Common myeloid progenitor, CD34-positive (primary cell): ENCODE data around the gene EPHA3. TPM values are rescaled to one million over a fixed set of nuclear protein-coding genes. Genes with fewer than 3 reads are reported as not detected.

ENCODE experiments used
- CTCF ChIA-PET: fragments of 350-600 bp; sonication (Branson Sonifier 250); formaldehyde crosslinking; loops from one replicate; lab custom pipeline; 2021; ENCODE audit warnings: antibody characterized with exemption; lab: Charles Lee
- POLR2A ChIA-PET: fragments of 350-600 bp; sonication (Branson Sonifier 250); formaldehyde crosslinking; loops from one replicate; lab custom pipeline; 2021; ENCODE audit warnings: antibody characterized with exemption; lab: Charles Lee
- DNase-seq, 3 donors: peaks; one replicate each; pipeline versions ENCODE4 v3.0.0 to v3.0.0-alpha.2; 2013
- H3K27ac ChIP-seq, 2 experiments: 1 replicate in 1 of 2; 2 replicates in 1 of 2; pipeline ENCODE4 v1.7.0; 2013; ENCODE audit warnings: inconsistent platforms in 2 of 2, low read length in 2 of 2, mild to moderate bottlenecking in 2 of 2, low read depth in 1 of 2, moderate library complexity in 1 of 2; ENCODE audit not compliant: severe bottlenecking in 2 of 2, insufficient read depth in 1 of 2, poor library complexity in 1 of 2
- H3K27me3 ChIP-seq, 5 experiments: replicated peaks in 2 of 5; 1 replicate in 3 of 5; 2 replicates in 2 of 5; pipeline versions ENCODE4 v1.6.1 to v1.7.0; 2013; ENCODE audit warnings: low read length in 4 of 5, mild to moderate bottlenecking in 2 of 5, moderate library complexity in 2 of 5, inconsistent platforms in 1 of 5; ENCODE audit not compliant: insufficient read depth in 5 of 5, control insufficient read depth in 4 of 5
- H3K36me3 ChIP-seq, 4 experiments: 1 replicate in 2 of 4; 2 replicates in 2 of 4; pipeline versions ENCODE4 v1.6.1 to v1.7.0; 2013; ENCODE audit warnings: low read length in 3 of 4, control low read depth in 1 of 4, mild to moderate bottlenecking in 1 of 4; ENCODE audit not compliant: control insufficient read depth in 4 of 4, insufficient read depth in 4 of 4
- H3K4me1 ChIP-seq, 4 experiments: 1 replicate in 3 of 4; 2 replicates in 1 of 4; pipeline versions ENCODE4 v1.6.1 to v1.7.1; 2013; ENCODE audit warnings: low read length in 3 of 4, mild to moderate bottlenecking in 3 of 4, control low read depth in 1 of 4, inconsistent platforms in 1 of 4, moderate library complexity in 1 of 4; ENCODE audit not compliant: control insufficient read depth in 4 of 4, insufficient read depth in 4 of 4; ENCODE audit errors: control extremely low read depth in 1 of 4
- H3K4me3 ChIP-seq, 7 experiments: 1 replicate in 4 of 7; 2 replicates in 3 of 7; pipeline versions ENCODE4 v1.5.1 to v1.7.0; 2013; ENCODE audit warnings: mild to moderate bottlenecking in 7 of 7, low read length in 6 of 7, moderate library complexity in 6 of 7, inconsistent platforms in 2 of 7, low read depth in 2 of 7, control low read depth in 1 of 7; ENCODE audit not compliant: insufficient read depth in 4 of 7, control insufficient read depth in 1 of 7; ENCODE audit errors: extremely low read depth in 1 of 7
- H3K9me3 ChIP-seq, 5 experiments: 1 replicate in 4 of 5; 2 replicates in 1 of 5; pipeline versions ENCODE4 v1.6.1 to v1.7.1; 2013; ENCODE audit warnings: low read length in 4 of 5, mild to moderate bottlenecking in 2 of 5, inconsistent platforms in 1 of 5, low read depth in 1 of 5, moderate library complexity in 1 of 5; ENCODE audit not compliant: control insufficient read depth in 4 of 5, insufficient read depth in 2 of 5; ENCODE audit errors: control extremely low read depth in 1 of 5
- WGBS: methylation state at CpG from one replicate; pipeline ENCODE4 v1.1.5; 2013; ENCODE audit not compliant: insufficient coverage; 5-methylcytosine and 5-hydroxymethylcytosine counted together
- polyA plus RNA-seq: library from polyadenylated mRNA; unstranded; fragments of 120-200 nt; gene quantifications from one replicate; pipeline ENCODE4 v1.2.1, GENCODE V29; 2013

Gene EPHA3
- polyA plus RNA-seq = not detected

DNA sequence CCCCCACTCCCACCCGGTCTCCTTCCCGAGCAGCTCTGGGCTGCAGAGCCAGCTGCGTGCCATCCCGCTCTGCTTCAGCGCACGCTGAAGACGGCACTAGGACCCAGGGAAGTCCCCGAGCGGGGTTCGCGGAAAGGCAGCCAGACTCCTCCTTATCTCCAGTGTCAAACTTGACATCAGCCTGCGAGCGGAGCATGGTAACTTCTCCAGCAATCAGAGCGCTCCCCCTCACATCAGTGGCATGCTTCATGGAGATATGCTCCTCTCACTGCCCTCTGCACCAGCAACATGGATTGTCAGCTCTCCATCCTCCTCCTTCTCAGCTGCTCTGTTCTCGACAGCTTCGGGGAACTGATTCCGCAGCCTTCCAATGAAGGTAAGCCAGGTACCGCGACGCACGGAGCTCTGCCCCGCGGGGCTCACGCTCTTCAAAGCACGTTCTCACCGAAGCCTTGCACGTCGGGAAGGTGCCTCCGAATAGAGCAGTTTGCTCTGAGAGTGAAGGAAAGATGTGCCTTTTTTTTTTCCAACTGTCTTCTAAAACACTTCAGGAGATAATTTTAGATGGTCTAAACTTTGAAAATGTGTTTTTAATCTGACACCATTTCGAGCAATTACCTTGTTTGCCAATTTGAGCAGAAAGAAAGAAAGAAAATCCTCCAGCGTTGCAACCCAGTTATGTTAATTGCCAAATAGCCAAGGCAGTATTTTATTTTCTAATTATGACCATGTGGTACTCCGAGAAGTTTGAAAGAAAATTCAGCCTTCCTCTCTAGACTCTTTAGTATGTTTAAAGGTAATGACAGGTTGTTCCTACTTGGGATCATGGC, at the start of gene EPHA3:
EPHA3 (plus strand) TSS at position 161 of the 830 bp plus-strand sequence; CDS start at position 289, 128 bp downstream.
- no peaks in the 10 kb centered on the region for H3K36me3 ChIP-seq
- H3K4me1 ChIP-seq = peaks cover 0 to 13% (median 8%) of the 10 kb centered on the region in 4 experiments
- ChIA-PET CTCF (interaction anchor here (0.6 to 1.9 kb wide), 2 partner anchors 12 to 1711 kb away, joined by 4 to 7 read pairs; no protein-coding TSS in a partner anchor), POLR2A (no interaction called here)
- no peaks in the 10 kb centered on the region for H3K9me3 ChIP-seq
- DNase-seq = peak; percentile 56 to 78 (median 70)
- 4% methylated on average over 16 of the region's 32 CpGs for WGBS
- peak within 1 kb of the TSS in 6 of 7 experiments; percentile 5 to 69 (median 48) for H3K4me3 ChIP-seq
- H3K27me3 ChIP-seq = peaks cover 7 to 47% (median 15%) of the 10 kb centered on the region in 5 experiments
- no peak within 1 kb of the TSS for H3K27ac ChIP-seq

DNA sequence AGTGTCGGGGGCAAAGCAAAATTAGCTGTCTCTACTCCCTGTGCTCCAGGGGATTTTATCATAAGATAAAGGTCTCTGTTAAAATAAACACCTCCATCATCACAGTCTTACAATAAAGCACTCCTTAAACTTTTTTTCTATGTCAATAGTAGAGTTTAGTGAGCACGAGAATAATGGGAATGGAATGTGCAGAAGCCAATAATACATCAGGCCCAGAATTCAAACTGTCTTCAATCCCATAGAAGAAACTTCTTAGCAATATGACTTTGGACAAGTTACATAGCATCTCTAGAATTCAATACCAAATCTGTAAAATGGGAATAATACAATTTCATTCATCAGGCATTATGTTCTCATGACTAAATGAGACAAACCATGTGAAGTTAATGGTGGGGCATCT, 49.0 kb upstream of the EPHA3 start:
- peaks cover 0 to 10% (median 2%) of the 10 kb centered on the region in 4 experiments for H3K4me1 ChIP-seq
- H3K36me3 ChIP-seq = no peaks in the 10 kb centered on the region
- H3K27ac ChIP-seq = no peak overlapping the region
- H3K27me3 ChIP-seq = no peaks in the 10 kb centered on the region
- CTCF ChIA-PET = no interaction called here
- DNase-seq = no peak
- no peaks in the 10 kb centered on the region for H3K9me3 ChIP-seq
- POLR2A ChIA-PET = no interaction called here
- 100% methylated on average over 1 of the region's 2 CpGs for WGBS
- H3K4me3 ChIP-seq = no peak overlapping the region

DNA sequence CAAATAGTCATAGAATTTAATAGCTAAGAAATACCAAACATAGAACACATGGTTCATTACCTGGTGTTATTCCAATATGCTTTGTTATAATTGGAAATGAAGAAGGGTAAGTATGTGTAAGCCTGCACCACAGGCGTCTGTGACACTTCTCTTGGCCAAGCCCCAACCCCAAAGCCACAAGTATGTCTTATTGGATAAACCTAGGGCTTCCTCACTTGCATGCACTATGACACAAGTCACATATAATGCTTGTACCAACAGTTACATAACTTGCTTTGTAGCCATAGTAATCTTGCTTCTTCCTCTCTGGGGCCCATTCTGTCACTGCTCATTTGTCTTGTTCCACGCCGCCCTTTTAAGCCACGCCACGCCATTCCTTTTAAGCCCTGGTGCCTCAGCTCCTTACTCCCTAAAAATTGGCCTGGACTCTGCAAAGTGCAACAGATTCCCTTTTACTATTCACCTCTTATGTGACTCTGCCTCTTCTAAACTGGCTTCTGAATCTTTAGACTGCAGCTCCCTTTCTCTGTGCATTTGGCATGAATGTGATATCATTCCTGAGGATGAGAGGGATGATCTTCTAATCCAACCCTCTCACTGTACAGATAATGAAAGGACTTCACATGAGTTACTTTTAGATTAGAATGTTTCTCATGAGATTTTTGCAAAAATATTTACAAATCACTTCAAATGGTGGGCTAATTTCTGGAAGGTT, 48.1 kb upstream of the EPHA3 start:
- Histone ChIP-seq H3K27ac (no peak overlapping the region), H3K27me3 (no peaks in the 10 kb centered on the region), H3K4me3 (no peak overlapping the region), H3K36me3 (no peaks in the 10 kb centered on the region), H3K4me1 (peaks cover 0 to 9% (median 2%) of the 10 kb centered on the region in 4 experiments), H3K9me3 (no peaks in the 10 kb centered on the region)
- CTCF ChIA-PET = no interaction called here
- POLR2A ChIA-PET = no interaction called here
- DNase-seq = peak; percentile 21 to 90 (median 76)
- 29% methylated on average over 4 of the region's 5 CpGs for WGBS

DNA sequence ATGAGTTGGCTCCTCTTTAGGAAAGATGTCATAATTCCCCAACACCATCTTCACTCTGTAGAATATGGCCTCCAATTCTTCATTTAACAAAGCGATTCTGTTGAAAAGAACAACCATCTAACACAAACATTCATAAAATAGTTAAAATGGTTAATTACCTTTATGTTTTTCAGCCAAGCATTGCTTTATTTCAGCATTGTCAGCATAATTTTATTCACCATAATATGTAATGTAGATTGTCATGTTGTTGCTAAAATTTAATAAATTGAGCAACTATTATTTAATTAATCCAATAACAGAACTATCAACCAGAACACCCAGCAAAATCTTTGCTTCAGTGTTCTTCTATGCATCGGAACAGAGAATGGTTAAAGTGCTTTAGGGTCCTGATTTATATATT, 46.2 kb upstream of the EPHA3 start:
- Histone ChIP-seq H3K9me3 (no peaks in the 10 kb centered on the region), H3K27ac (no peak overlapping the region), H3K27me3 (no peaks in the 10 kb centered on the region), H3K36me3 (no peaks in the 10 kb centered on the region), H3K4me3 (no peak overlapping the region), H3K4me1 (peaks cover 0 to 9% (median 2%) of the 10 kb centered on the region in 4 experiments)
- no peak for DNase-seq
- ChIA-PET POLR2A (no interaction called here), CTCF (no interaction called here)
- WGBS = no CpG with 5 or more reads among the region's 2 CpGs

DNA sequence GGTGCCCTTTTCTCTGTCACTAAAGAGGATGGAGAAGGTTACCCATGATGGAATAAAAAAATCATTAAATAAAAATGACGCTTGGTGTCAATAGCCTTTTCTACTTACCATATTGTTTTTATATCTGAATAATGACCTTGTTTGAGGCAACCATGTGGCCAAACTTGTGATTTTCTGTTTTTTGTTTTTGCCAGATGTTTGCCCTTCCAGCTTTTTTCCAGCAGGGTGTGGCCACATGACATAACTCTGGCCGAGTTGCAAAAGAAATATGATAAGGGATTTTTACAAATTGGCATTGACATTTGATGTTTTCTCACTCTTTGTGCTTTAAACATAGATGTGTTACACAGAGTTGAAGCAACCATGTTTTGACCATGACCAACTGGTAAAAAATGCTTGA, 39.7 kb upstream of the EPHA3 start:
- H3K36me3 ChIP-seq = no peaks in the 10 kb centered on the region
- H3K27ac ChIP-seq = no peak overlapping the region
- H3K4me1 ChIP-seq = no peaks in the 10 kb centered on the region
- no peak overlapping the region for H3K4me3 ChIP-seq
- ChIA-PET CTCF (no interaction called here), POLR2A (no interaction called here)
- DNase-seq = no peak
- H3K27me3 ChIP-seq = no peaks in the 10 kb centered on the region
- WGBS = no CpG with 5 or more reads among the region's 2 CpGs
- H3K9me3 ChIP-seq = no peaks in the 10 kb centered on the region

DNA sequence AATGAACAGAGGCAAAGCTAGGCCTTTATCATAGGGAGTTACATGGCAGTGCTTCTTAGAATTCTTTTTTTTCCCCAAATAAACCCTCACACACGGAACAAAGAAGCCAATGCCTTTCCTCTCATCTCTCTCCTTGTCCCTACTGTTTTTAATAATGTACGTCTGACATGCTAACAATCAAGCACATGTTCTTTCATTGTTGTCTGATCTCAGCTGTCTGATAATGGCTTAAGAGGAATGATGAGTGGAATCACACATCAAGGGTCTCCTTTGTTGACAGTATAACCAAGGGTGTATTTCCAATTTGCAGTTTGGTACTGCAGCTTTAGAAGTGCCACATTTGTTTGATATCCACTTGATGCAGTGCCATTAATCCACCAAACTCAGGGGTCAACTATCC, 34.8 kb upstream of the EPHA3 start:
- ChIA-PET CTCF (no interaction called here), POLR2A (no interaction called here)
- 100% methylated on average over 2 of the region's 2 CpGs for whole genome bisulfite sequencing
- Histone ChIP-seq H3K4me3 (no peak overlapping the region), H3K27ac (no peak overlapping the region), H3K36me3 (no peaks in the 10 kb centered on the region), H3K27me3 (no peaks in the 10 kb centered on the region), H3K4me1 (no peaks in the 10 kb centered on the region), H3K9me3 (no peaks in the 10 kb centered on the region)
- no peak for DNase-seq

DNA sequence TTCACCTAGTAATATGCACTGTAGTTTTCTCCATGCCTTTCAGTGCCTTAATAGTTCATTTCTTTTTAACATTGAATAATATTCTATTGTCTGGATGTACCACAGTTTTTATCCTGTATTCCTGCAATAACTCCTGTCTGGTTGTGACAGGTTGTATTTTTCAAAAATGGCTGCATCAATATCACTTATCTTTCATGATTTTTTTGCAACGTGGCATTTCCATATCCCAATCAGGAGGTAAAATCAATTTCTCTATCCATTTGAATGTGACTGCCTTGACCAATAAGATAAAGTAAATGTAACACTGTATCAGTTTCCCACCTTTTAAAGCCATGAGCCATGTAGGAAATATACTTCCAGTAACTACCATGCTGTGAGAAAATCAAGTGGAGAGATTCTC, 27.5 kb upstream of the EPHA3 start:
- Histone ChIP-seq H3K27me3 (no peaks in the 10 kb centered on the region), H3K4me3 (no peak overlapping the region), H3K4me1 (no peaks in the 10 kb centered on the region), H3K27ac (no peak overlapping the region), H3K9me3 (peaks cover 0 to 2% (median 0%) of the 10 kb centered on the region in 5 experiments), H3K36me3 (no peaks in the 10 kb centered on the region)
- CTCF ChIA-PET = no interaction called here
- no peak for DNase-seq
- POLR2A ChIA-PET = no interaction called here
- WGBS = no CpG with 5 or more reads among the region's 1 CpG
